Measurements from ENCODE around the gene STX17.
"Not testable (repeated sequence)": the region's sequence is repeated elsewhere in the genome, so short reads cannot be mapped to it uniquely, and the experiment has no call there.

STX17 gene

DNA sequence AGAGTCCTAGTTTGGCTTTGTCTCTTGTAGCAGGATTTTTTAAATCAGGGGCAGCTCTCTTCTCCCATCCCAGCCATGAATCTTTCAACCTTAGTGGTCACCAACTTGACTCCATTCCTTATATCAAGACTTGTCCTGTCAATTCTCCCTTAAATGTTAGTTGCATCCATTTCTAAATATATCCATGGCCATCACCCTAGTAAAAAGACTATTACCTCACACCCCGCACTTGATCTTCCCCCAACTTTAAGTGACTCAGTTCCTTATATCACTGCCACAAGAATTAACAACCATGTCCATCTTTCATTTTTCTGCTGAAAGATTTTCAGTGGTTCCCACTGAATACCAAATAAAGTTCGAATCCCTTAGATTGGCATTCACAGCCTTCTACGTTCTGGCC lies 67.0 kb downstream of the STX17 start:
- FAIRE-seq, result no peak

- FAIRE-seq, result no peak
Measured at GRCh38 chr9:99977033-99977792, 70.8 kb downstream of the STX17 start.

- FAIRE-seq, result no peak
Measured at GRCh38 chr9:99978221-99978620, 71.8 kb downstream of the STX17 start.

GRCh38 chr9:99980598-99980997 lies 74.1 kb downstream of the STX17 start:
- FAIRE-seq, result no peak

GRCh38 chr9:99986642-99987041 lies 80.2 kb downstream of the STX17 start:
- FAIRE-seq, result no peak

- not testable (repeated sequence) for FAIRE-seq
Measured at GRCh38 chr9:99990508-99990907, 84.1 kb downstream of the STX17 start.

GRCh38 chr9:99998266-99998665 lies 91.8 kb downstream of the STX17 start:
- no peak for FAIRE-seq

DNA sequence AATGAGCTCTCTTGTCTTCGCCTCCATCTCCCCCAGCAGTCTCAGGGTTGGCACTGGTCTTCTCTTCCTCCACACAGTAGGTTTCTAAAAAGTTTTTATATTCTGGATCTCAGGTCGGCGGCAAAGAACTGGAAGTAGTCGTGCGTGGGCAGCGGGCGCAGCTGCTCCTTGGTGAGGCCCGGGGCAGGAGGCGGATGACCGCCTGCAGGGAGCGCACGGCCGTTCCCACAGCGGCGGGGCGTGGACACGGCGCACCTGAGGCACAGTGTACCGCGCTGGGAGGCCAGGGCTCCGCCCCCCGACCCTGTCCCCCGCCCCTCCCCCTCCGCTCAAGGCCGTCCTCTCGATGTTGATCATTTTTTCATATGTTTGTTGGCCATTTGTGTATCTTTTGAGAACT lies 92.4 kb downstream of the STX17 start:
- FAIRE-seq, result no peak

DNA sequence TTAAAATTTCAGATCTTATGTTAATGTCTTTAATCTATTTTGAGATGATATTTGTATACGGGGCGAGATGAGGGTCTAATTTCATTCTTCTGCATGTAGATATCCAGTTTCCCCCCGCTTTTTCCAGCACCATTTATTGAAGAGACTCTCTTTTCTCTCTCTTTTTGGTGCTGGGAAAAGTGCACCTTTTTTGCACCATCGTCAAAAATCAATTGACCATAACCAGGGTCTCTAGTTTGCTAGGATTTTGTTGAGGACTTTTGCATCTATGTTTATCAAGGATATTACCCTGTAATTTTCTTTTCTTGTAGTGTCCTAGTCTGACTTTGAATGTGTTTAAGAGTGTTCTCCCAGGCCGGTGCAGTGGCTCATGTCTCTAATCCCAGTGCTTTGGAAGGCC lies 93.3 kb downstream of the STX17 start:
- no peak for FAIRE-seq

DNA sequence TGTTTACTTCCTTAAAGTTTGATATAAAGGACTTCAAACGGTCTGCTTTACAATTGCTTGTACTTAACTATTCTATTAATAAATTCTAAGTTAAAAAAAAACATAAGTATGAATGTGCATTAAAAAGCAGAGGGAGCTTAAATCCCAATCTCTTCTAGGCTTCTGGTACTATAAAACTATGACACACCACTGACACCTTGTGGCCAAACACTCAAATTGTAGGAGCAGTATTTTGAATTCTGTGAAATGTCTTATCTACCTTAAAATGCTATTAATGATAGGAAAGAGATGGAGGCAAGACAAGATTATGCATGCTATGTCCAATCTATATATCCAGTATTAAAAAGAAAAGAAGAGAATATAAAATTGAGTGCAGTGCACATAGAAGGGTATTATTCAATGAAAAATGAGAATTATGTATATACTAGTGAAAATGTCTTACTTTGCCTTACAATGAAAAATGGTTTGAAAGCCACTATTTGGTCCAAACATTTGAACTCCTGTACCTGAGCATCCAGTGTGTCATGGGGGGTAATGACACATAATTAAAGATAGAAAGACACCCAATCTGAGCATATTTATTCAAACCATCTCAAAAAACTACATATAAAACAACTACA lies 104.7 kb downstream of the STX17 start:
- peak; percentile 96 for FAIRE-seq

- no peak for FAIRE-seq
Measured at GRCh38 chr9:100012279-100012678, 105.8 kb downstream of the STX17 start.

DNA sequence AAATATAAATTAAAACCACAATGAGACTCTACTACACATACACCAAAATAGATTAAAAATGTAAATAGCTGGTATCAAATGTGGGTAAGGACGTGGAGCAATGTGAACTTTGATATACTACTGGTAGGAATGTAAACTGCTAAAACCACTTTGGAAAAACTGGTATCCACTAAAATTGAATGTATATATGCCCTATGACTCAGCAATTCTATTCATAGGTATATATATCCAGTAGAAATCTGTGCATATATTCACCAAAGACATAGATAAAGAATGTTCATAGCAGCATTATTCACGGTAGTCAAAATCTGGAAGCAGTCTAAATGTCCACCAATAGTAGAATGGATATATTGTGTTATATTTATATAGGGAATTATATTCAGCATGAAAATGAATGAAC lies 107.1 kb downstream of the STX17 start:
- FAIRE-seq, result no peak

DNA sequence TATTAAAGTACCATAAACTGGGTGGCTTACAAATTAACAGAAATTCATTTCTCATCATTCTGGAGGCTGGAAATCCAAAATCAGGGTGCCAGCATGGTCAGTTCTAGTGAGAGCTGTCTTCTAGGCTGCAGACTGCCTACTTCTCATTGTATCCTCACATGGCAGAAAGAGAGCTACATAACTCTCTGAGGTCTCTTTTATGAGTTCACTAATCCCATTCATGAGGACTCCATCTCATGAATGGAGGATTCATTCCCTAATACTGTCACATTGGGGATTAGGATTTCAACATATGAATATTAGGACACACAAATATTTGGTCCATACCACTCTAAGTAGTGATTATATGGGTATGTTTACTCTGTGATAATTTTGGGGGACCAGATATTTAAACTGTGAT lies 108.4 kb downstream of the STX17 start:
- no peak for FAIRE-seq

GRCh38 chr9:100019541-100019940 lies 113.1 kb downstream of the STX17 start:
- FAIRE-seq, result no peak

Data from G401.6 (cell line).